K562 (cell line): ENCODE data around the gene ZNF569. TPM values are rescaled to one million over a fixed set of nuclear protein-coding genes. Genes with fewer than 3 reads are reported as not detected.

Experiments
- ATAC-seq: fragments of 200-7000 bp; cut with Tn5 transposase; 3 replicates; pipeline ENCODE4 v1.9.1; 2020; ENCODE audit warnings: moderate library complexity
- BruUV-seq: library from RNA; stranded (reverse); fragments of 400-500 nt; replicated peaks from 2 replicates; lab custom pipeline; 2021; lab: Mats Ljungman, UMichigan
- CTCF ChIA-PET: fragments of 300-600 bp; formaldehyde crosslinking; extraction: SDS; loops from one replicate; lab custom pipeline; 2021; ENCODE audit warnings: low intra/inter-chr PET ratio; lab: Yijun Ruan, JAX
- POLR2A ChIA-PET: fragments of 300-600, 350-650 bp; sonication (Branson Sonifier 250); formaldehyde crosslinking; extraction: SDS; loops from one replicate; lab custom pipeline; 2021; ENCODE audit warnings: antibody characterized with exemption, inconsistent platforms; lab: Yijun Ruan, JAX
- DNase-seq, 4 experiments: peaks; one replicate each; pipeline versions ENCODE4 v3.0.0 to v3.0.0-alpha.2; 2011 to 2018; ENCODE audit warnings: low spot score in 3 of 4, mixed read lengths in 3 of 4; ENCODE audit errors: extremely low read depth in 1 of 4
- FAIRE-seq: peaks from 2 replicates; lab custom pipeline; 2011; peaks lifted over from hg19 to GRCh38; lab: Jason Lieb, UNC
- H2AFZ ChIP-seq: 2 replicates; pipeline ENCODE4 v1.6.0; 2011; ENCODE audit warnings: low read depth, low read length, control low read depth, inconsistent platforms
- H3K27ac ChIP-seq: fragments of 200-600 bp; 3 replicates; pipeline ENCODE4 v1.8.0; 2011; ENCODE audit warnings: low read depth, mild to moderate bottlenecking, control low read depth, inconsistent platforms, low read length, moderate library complexity, mixed read lengths; ENCODE audit errors: extremely low read depth
- H3K27me3 ChIP-seq, 2 experiments: fragments of 300-600 bp in 1 of 2; 2 replicates in 1 of 2; 3 replicates in 1 of 2; pipeline versions ENCODE4 v1.6.0 to v1.8.0; 2011; ENCODE audit warnings: inconsistent platforms in 2 of 2, low read length in 2 of 2, mild to moderate bottlenecking in 1 of 2, mixed read lengths in 1 of 2, moderate library complexity in 1 of 2; ENCODE audit not compliant: control insufficient read depth in 2 of 2, insufficient read depth in 2 of 2
- H3K36me3 ChIP-seq: fragments of 300-600 bp; 3 replicates; pipeline ENCODE4 v1.8.0; 2011; ENCODE audit warnings: mild to moderate bottlenecking, low read length, inconsistent platforms; ENCODE audit not compliant: control insufficient read depth, insufficient read depth
- H3K4me1 ChIP-seq, 2 experiments: fragments of 200-600 bp in 1 of 2; replicated peaks in 1 of 2; 2 replicates in 1 of 2; 3 replicates in 1 of 2; pipeline versions ENCODE4 v1.5.1 to v1.8.0; 2011; ENCODE audit warnings: inconsistent platforms in 2 of 2, low read length in 2 of 2, mild to moderate bottlenecking in 1 of 2, mixed read lengths in 1 of 2, moderate library complexity in 1 of 2; ENCODE audit not compliant: control insufficient read depth in 2 of 2, insufficient read depth in 2 of 2
- H3K4me2 ChIP-seq: 2 replicates; pipeline ENCODE4 v1.6.1; 2011; ENCODE audit warnings: low read length, control low read depth, inconsistent platforms, mixed read lengths; ENCODE audit not compliant: insufficient read depth
- H3K4me3 ChIP-seq: fragments of 200-600 bp; sonication (generic), shearing (Covaris generic); 2 replicates; pipeline ENCODE4 v1.5.1; 2016; ENCODE audit warnings: control low read depth, inconsistent platforms
- H3K79me2 ChIP-seq: fragments of 200-600 bp; 3 replicates; pipeline ENCODE4 v1.8.0; 2011; ENCODE audit warnings: low read length, inconsistent platforms; ENCODE audit not compliant: control insufficient read depth, insufficient read depth
- H3K9ac ChIP-seq, 2 experiments: 2 replicates each; pipeline versions ENCODE4 v1.6.0 to v1.6.1; 2011; ENCODE audit warnings: low read depth in 2 of 2, low read length in 2 of 2, control low read depth in 1 of 2, inconsistent platforms in 1 of 2, mild to moderate bottlenecking in 1 of 2, mixed read lengths in 1 of 2; ENCODE audit not compliant: insufficient read depth in 1 of 2
- H3K9me1 ChIP-seq: one replicate; pipeline ENCODE4 v1.6.0; 2011; ENCODE audit warnings: inconsistent platforms, mild to moderate bottlenecking, low read length, moderate library complexity; ENCODE audit not compliant: control insufficient read depth, insufficient read depth
- H3K9me3 ChIP-seq: replicated peaks from 2 replicates; pipeline ENCODE4 v1.5.1; 2011; ENCODE audit warnings: low read depth, low read length, inconsistent platforms; ENCODE audit not compliant: control insufficient read depth, insufficient read depth
- H4K20me1 ChIP-seq: replicated peaks from 2 replicates; pipeline ENCODE4 v1.6.1; 2011; ENCODE audit warnings: low read length, inconsistent platforms, mixed read lengths; ENCODE audit not compliant: control insufficient read depth, insufficient read depth
- GABPA ChIP-seq: fragments of 200-800 bp; sonication (Bioruptor generic); conservative IDR thresholded peaks from 2 replicates; pipeline ENCODE4 v1.6.1; 2016; ENCODE audit warnings: low read depth, missing genetic modification characterization, missing compliant biosample characterization
- MBD2 ChIP-seq: sonication (generic); IDR thresholded peaks from 2 replicates; pipeline ENCODE4 v1.6.1; 2016; ENCODE audit warnings: low read depth, borderline replicate concordance
- SRF ChIP-seq, 2 experiments: fragments of 250-450, 450-650 bp in 1 of 2; sonication (Bioruptor Pico) in 1 of 2; sonication (generic) in 1 of 2; formaldehyde crosslinking; IDR thresholded peaks; 2 replicates each; pipeline versions ENCODE4 v1.5.0 to v1.5.1; 2020 to 2022; ENCODE audit warnings: mild to moderate bottlenecking in 1 of 2, missing genetic modification reagents in 1 of 2
- SRSF9 ChIP-seq: fragments of 200-400 bp; formaldehyde crosslinking; IDR thresholded peaks from 2 replicates; pipeline ENCODE4 v1.6.1; 2017; ENCODE audit warnings: low read depth, low read length, borderline replicate concordance
- ZNF274 ChIP-seq: IDR thresholded peaks from 2 replicates; pipeline ENCODE4 v1.6.1; 2011; ENCODE audit warnings: low read depth, mild to moderate bottlenecking, low read length, moderate library complexity, borderline replicate concordance
- WGBS: fragments of 100-300 bp; shearing (Covaris generic); methylation state at CpG from one replicate; pipeline ENCODE4 v1.1.6; 2016; ENCODE audit warnings: low coverage, mixed read lengths; ENCODE audit not compliant: insufficient coverage; ENCODE audit errors: missing lambda C conversion rate; 5-methylcytosine and 5-hydroxymethylcytosine counted together
- in situ Hi-C: fragments of 300-500 bp; cut with MboI; formaldehyde crosslinking; loops from 4 replicates; pipeline ENCODE4 v1.15.0; 2018; ENCODE audit warnings: inconsistent platforms, mixed read lengths
- intact Hi-C: fragments of 100-400 bp; cut with micrococcal nuclease; formaldehyde crosslinking; loops from 2 replicates; pipeline ENCODE4 v1.14.2; 2022
- polyA plus RNA-seq, 8 experiments: library from polyadenylated mRNA; depleted of rRNA in 4 of 8; stranded (reverse) in 5 of 8; unstranded in 3 of 8; fragments of >200 nt; fragmentation: Nextera tagmentation in 2 of 8; fragmentation: Illumina TruSeq in 1 of 8; extraction: Ambion mirVana in 2 of 8; extraction: Trizol in 1 of 8; gene quantifications; 2 replicates each; pipeline versions ENCODE4 v1.2.1 to v1.2.3, GENCODE V29; 2011 to 2014; ENCODE audit warnings: inconsistent platforms in 1 of 8, missing spikeins in 1 of 8
- total RNA-seq, 7 experiments: library from RNA; depleted of rRNA in 6 of 7; stranded (reverse); fragments of >200 nt in 6 of 7; fragmentation: Illumina TruSeq in 2 of 7; extraction: Trizol in 2 of 7; gene quantifications; 2 replicates each; pipeline versions ENCODE4 v1.2.1 to v1.2.3, GENCODE V29; 2011 to 2021; ENCODE audit warnings: low replicate concordance in 1 of 7
- TF ChIP-seq, protein P1 (sequence below), 2 experiments: fragments of 450-650 bp in 1 of 2; sonication (generic) in 1 of 2; formaldehyde crosslinking; conservative IDR thresholded peaks; 2 replicates each; pipeline versions ENCODE4 v1.4.0 to v1.8.1; 2020 to 2022; ENCODE audit warnings: mild to moderate bottlenecking in 1 of 2, missing genetic modification reagents in 1 of 2
- TF ChIP-seq, protein P2 (sequence below): fragments of 250-450 bp; sonication (Bioruptor Pico); IDR thresholded peaks from 2 replicates; pipeline ENCODE4 v1.5.0; 2021

Gene ZNF569
- total and polyA plus RNA-seq, 9 of the 15 experiments (the other 6 are each of a cell fraction or from before 2014, with no cell fraction given), result 2.1 to 5.7 (median 4.5) TPM

DNA sequence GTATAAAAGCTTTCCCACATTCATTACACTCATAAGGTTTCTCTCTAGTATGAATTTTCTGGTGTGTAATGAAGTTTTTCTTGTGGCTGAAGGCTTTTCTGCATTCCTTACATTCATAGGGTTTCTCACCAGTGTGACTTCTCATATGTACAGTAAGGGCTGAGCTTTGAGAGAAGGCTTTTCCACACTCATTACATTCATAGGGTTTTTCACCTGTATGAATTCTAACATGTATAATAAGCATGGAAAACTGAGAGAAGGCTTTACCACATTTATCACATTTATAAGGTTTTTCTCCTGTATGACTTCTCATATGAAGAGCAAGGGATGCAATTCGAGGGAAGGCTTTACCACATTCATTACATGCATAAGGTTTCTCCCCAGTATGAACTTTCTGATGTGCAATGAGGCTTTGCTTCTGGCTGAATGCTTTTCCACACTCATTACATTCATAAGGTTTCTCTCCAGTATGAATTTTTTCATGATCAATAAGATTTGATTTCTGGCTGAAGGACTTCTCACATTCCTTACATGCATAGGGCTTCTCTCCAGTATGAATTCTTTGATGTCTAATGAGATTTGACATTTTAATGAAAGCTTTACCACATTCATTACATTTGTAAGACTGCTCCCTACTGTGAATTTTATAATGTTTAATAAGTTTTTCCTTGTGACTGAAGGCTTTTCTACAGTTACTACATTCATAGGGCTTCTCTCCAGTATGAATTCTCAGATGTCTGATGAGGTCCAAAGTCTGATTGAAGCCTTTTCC is 53.7 kb downstream of the ZNF569 start:
- H3K27ac ChIP-seq, result no peak overlapping the region
- H3K36me3 ChIP-seq, result no peaks in the 10 kb centered on the region
- in situ Hi-C loops, result no loop called here
- FAIRE-seq (no peak), ATAC-seq (no peak), DNase-seq (no peak)
- no peaks in the 10 kb centered on the region for H3K4me1 ChIP-seq
- H3K9me1 ChIP-seq, result no peaks in the 10 kb centered on the region
- H3K9me3 ChIP-seq, result peaks cover 7% of the 10 kb centered on the region
- intact Hi-C loops, result no loop called here
- H3K4me2 ChIP-seq, result no peak overlapping the region
- 0% methylated on average over 1 of the region's 1 CpG for WGBS
- H4K20me1 ChIP-seq, result no peaks in the 10 kb centered on the region
- H3K4me3 ChIP-seq, result no peak overlapping the region
- BruUV-seq, result no TSS peak
- H2AFZ ChIP-seq, result no peak overlapping the region
- TF ChIP-seq GABPA (tag) (no peak), ZNF274 (peak; percentile 96), MBD2 (no peak), SRSF9 (no peak), SRF (CRISPR knock-in tag; IDR thresholded peaks at IDR 0.05) (no peak)
- TF ChIP-seq, protein P1, sequence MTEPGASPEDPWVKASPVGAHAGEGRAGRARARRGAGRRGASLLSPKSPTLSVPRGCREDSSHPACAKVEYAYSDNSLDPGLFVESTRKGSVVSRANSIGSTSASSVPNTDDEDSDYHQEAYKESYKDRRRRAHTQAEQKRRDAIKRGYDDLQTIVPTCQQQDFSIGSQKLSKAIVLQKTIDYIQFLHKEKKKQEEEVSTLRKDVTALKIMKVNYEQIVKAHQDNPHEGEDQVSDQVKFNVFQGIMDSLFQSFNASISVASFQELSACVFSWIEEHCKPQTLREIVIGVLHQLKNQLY (CRISPR knock-in tag; conservative IDR thresholded peaks at IDR 0.05), result no peak
- TF ChIP-seq, protein P2, sequence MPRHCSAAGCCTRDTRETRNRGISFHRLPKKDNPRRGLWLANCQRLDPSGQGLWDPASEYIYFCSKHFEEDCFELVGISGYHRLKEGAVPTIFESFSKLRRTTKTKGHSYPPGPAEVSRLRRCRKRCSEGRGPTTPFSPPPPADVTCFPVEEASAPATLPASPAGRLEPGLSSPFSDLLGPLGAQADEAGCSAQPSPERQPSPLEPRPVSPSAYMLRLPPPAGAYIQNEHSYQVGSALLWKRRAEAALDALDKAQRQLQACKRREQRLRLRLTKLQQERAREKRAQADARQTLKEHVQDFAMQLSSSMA, result no peak
- H3K79me2 ChIP-seq, result no peaks in the 10 kb centered on the region
- CTCF ChIA-PET, result no interaction called here
- H3K9ac ChIP-seq, result no peak overlapping the region
- POLR2A ChIA-PET, result no interaction called here
- no peaks in the 10 kb centered on the region for H3K27me3 ChIP-seq
